HG03558 (cell line): ENCODE measurements around the gene MARK3.
A peak's percentile ranks its signal among the peaks of the same experiment; 100 is the strongest.
"Not testable (repeated sequence)": the region's sequence is repeated elsewhere in the genome, so short reads cannot be mapped to it uniquely, and the experiment has no call there.

Source experiments
- ATAC-seq: cut with Tn5 transposase; IDR thresholded peaks from one replicate; pipeline ENCODE4 v1.9.1; 2021; ENCODE audit warnings: moderate number of reproducible peaks; ENCODE audit not compliant: unreplicated experiment; ENCODE audit errors: extremely low read depth

MARK3 gene

DNA sequence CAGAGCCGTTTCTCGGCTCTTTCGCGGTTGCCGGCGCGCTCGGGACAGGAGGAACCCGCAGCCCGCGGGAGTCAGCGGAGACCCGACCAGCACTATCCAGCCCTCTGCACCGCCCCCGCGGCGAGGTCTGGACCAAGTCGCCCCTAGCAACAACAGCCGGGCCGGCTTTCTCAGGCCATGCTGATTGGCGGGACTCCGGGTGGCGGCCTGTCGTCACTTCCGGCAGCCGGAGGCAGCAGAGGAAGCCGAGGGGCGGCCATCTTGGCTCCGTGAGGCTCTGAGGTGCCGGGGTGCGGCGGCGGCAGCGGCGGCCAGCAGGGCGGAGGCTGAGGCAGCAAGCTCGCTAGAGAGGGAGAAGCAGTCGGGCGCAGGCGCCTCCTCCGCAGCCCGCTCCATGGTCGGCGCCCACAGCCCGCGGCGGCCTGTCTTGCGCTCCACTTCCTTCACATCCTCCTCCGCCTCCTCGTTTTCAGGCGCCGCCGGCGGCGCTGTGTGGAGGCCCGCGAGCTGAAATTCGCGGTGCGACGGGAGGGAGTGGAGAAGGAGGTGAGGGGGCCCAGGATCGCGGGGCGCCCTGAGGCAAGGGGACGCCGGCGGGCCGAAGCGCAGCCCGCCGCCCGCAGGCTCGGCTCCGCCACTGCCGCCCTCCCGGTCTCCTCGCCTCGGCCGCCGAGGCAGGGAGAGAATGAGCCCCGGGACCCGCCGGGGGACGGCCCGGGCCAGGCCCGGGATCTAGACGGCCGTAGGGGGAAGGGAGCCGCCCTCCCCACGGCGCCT, at the start of gene MARK3:
TSS of gene MARK3 (plus strand) at position 264 of the 777 bp plus-strand sequence. CDS start 615 bp downstream, outside the sequence.
- peak; percentile 89 for ATAC-seq

DNA sequence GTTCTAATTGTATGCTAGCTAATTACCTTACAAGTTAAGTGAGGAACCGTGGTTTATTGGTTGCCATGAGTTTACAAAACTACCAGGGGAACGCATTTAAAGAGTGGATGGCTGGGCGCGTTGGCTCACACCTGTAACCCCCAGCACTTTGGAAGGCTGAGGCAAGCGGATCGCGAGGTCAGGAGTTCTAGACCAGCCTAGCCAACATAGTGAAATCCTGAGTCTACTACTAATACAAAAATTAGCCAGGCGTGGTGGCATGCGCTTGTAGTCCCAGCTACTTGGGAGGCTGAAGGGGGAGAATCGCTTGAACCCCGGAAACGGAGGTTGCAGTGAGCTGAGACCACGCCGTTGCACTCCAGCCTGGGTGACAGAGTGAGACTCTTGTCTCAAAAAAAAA, 49.0 kb upstream of the MARK3 start:
- ATAC-seq: no peak

DNA sequence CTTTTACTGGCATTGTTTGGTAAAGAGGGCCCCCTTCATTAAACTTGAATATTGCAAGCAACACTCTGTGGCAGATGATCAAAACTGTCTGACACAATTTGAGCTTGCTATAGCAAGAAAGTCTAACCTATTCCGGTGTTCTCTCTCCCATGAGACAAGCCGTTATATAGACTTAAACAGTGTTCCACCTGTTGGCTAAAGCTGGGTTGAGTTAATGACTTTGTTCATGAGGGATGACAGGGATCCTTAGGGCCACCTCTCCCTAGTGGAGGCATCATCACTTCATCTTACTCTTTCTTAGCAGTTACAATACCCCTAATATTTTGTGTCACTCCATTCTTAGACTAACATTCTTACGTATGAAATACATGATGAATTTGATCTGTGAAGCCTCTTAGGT, 47.4 kb upstream of the MARK3 start:
- no peak for ATAC-seq

DNA sequence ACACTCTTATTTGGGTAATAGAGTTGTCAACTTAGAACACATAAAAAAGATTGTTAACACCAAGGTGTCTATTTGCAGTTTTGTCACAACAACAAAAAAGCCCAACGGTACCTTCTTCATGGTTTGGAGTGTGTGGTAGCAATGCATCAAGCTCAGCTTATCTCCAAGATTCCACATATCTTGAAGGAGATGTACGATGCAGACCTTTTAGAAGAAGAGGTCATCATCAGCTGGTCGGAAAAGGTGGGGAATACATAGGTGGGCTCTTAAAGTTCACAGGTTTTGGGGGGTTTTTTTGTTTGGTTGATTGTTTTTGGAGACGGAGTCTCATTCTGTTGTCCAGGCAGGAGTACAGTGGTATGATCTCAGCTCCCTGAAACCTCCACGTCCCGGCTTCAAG, 45.7 kb upstream of the MARK3 start:
- ATAC-seq: no peak

DNA sequence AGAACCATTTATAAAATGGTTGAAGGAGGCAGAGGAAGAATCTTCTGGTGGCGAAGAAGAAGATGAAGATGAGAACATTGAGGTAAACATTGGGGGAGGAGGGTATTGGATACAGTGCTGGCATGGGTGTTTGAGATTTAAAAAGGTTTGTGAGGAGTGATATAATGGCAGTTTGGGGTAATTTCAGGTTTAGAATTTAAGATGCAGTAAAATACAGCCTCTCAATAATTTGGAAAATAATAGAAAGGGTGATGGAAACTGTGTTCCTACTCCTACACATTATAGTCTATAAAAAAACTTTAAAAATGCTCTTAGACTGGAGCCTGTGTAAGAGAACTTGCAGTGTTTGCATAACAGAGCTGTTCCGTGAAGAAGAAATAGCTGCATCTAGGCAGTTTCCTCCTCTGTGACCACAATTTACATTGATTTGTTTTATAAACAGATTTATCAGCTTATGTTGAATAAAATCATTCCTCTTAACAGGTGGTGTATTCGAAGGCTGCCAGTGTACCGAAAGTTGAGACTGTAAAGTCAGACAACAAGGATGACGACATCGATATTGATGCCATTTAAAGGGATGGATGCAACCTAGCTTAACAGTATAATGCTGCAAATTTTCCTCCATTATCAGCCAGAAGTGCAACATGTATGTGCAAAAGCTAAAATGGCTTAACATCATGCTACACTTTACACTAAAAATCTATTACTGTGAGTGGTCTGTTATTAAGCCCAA, 44.6 kb upstream of the MARK3 start:
- ATAC-seq: no peak

DNA sequence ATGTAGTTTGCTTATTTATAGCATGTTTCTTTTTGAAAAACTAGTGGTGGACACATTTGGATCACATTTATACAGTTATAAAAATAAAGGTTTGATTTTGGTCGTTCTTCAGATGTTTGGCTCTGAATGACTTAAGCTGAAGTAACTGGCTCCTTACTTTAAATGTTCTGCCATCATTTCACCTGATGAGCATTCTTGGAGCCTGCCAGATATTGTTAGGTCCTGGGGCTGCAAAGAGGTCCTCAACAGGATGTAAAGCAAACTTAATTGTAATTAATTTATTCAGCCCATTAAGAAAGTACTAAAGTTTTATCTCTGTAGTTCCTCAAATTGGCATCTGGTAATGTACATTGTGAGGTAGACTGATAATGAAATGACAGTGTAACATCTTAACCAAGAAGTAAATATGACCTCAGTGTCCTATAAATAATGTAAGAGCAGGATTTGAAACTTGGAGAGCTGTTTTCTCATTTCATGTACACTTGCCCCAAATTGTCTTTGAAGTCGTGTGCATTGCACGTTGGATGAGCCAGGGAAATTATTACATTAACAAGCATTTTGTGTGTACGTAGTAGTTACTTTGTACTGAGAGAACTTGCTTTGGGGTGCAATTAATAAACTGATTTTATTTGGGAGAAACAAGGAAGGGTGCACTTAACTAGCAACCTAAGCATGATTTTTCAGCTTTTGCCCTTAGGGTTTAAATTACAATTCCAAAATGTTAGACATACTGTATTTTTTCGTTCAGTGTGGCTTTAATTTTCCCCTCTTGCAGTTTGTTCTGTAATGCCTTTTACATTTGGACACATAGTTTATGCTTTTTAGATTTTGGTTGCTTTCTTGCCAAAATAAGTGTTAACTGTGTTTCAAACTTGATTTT, 43.7 kb upstream of the MARK3 start:
- ATAC-seq: no peak

DNA sequence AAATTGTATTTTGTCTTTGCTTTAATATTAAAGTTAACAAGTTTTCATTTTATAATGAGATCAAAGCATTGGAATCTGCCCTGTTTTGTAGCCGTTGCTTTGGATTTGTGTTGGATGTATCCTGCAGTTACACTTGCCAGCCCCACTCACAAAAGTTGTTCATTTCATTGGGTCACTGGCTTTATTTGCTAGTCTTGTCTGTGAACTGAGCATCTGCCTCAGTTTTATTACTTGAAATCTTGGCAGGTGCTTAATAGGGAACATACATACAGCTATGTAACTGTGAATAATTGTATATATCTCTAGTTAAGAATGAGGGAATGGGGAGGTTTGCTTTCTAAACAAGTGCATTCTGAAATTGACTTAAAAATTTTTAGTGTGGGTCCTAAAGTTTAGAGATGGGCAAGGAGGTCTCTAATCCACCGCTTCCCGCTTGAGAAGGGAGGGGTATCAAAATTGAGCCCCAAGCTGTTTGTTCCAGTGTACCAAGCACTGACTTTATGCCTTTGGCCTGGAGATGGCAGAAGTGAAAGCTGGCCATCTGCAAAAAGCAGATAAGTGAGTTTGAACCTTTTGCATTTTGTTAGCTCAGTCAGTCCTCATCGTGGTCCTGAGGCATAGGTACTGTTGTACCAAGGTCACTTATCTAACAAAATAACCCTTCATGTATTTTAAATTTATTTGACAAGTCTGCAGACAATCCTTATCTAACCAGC, 41.9 kb upstream of the MARK3 start:
- ATAC-seq: no peak

DNA sequence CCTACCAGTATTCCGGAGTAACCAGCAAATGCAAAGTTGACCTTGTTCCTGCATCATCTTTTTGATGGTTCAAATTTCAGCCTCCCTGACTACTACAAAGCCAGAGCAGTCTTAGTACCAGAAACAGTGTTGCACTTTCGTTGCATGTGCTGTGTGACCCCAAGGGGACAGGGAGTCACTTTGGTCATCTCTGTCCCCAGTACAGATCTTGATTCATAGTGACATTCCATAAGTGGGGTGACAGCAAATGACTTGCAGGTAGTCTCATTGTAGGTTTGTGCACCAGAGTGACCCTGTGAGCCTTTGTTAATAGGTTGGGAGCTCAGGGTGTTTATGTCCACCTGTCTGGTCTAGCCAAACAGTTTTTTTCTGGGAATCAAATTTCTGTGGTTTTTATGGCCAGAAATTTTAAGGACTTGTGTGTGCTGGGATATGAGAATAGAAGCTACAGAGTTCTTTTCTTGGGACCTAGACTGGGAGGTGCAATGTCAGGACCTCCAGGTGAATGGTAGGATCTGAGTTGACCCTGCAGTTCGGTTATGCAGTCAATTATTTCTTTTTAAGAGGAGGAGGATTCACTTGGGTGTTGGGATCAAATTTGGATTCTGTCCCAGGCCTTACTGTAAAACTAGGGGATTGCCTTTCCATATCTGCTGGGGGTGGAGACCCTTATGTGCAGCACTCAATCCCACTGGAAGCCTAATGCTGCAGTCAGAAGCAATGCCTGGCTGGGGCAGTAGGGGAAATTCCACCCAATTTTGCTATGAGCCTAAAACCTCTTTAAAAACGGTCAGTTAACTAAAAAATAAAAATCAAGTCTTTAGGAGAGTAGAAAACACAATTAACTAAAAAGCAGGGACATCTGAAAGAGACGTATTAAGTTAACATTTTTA, 41.1 kb upstream of the MARK3 start:
- ATAC-seq: no peak

DNA sequence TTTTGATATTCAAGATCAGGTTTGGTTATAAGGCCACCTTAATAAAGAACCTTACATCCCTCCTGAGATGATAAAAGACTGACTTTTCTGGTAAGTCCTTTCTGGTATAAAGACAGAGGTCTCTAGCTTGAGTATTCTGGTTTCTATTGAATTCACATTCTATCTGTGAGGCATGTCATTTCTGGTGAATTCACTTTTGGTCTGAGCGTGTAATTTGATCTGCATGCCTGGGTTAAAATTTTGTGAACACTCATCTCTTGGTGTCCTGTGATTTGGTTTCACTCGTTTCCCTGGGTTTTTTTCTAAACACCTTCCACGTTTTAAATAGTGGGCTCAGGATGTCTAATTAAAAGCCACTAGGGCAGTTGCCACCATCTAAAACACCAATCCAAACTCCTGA, 38.9 kb upstream of the MARK3 start:
- no peak for ATAC-seq

DNA sequence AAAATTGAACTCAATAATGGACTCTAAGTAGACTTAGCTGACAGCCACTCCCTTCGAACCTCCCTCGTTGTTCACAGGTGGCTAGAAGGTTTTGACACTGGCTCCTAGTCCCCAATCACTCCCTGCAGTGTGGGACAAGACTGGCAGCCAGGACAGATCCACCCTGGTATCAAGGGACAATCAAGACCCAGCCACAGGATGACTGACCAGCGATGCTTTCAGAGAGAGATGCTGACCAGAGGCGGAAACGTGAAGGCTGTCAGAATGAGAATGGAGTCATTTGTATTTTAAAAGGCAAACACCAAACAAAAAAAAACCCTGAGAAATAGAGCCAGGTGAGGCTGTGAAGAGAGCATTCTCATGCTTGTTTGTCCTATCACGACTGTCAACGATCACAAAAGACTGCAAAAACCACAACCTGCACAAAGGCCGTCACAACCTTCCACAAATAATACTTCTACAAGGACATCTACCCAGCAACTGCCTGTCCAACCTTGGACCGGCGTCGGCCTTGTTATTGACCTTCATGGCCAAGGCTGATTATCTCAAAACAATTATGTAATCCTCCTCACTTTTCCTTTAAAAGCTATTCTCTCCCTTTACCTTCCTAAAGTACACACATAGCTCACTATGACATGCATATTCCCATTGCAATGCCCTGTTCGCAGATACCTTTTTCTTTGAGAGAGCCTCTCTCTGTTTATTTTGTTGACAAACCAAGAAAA, 38.0 kb upstream of the MARK3 start:
- ATAC-seq: no peak

DNA sequence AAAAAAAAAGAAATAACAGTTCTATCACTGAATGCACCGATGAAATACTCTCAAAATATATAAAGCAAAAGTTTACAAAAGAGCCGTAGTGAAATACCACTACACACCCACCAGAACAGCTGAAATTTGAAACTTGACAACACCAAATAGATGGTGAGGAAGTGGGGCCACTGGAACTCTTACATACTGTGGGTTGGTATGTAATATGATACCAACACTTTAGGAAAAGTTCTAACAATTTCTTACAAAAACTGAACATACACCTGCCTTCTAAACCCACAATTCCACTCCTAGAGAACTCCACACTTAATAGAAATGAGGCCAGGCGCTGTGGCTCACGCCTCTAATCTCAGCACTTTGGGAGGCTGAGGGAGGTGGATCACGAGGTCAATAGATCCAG, 37.1 kb upstream of the MARK3 start:
- no peak for ATAC-seq

DNA sequence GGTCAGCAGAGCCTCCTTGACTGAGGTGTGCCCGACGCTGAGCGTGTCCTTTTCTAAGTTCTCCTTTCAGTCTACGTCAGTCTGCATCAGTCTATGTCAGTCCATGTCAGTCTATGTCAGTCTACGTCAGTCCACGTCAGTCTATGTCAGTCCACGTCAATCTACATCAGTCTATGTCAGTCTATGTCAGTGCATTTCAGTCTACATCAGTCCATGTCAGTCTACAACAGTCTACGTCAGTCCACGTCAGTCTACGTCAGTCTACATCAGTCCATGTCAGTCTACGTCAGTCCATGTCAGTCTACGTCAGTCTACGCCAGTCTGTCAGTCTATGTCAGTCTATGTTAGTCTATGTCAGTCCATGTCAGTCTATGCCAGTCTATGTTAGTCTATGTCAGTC, 35.2 kb upstream of the MARK3 start:
- no peak for ATAC-seq

DNA sequence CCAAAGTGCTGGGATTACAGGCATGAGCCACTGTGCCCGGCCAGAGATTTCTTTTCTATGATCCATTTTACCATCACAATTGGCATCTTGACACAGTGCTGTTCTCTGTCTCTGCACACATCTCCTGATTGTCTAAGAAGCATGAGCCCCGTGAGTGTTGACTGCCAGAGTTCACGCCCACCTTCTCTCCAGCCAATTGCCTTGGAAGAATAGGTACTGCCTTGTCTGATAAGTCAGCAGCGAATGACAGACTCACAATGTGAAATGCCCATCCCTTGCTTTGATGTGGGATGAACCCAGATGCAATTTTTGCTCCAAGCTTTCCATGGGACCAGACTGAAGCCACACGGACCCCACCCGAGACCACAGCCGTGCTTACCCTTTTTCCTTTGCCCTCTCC, 31.9 kb upstream of the MARK3 start:
- ATAC-seq: no peak

DNA sequence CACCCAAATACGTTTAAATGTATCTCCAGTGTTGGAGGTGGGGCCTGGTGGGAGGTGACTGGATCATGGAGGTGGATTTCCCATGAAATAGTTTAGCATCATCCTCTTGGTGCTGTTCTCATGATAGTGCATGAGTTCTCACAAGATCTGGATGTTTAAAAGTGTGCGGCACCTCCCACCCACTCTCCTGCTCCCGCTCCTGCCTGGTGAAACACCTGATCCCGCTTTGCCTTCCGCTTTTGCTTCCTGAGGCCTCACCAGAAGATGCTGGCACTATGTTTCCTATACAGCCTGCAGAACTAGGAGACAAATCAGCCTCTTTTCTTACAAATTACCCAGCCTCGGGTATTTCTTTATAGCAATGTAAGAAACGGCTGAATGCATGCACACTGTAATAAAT, 31.1 kb upstream of the MARK3 start:
- ATAC-seq: no peak

DNA sequence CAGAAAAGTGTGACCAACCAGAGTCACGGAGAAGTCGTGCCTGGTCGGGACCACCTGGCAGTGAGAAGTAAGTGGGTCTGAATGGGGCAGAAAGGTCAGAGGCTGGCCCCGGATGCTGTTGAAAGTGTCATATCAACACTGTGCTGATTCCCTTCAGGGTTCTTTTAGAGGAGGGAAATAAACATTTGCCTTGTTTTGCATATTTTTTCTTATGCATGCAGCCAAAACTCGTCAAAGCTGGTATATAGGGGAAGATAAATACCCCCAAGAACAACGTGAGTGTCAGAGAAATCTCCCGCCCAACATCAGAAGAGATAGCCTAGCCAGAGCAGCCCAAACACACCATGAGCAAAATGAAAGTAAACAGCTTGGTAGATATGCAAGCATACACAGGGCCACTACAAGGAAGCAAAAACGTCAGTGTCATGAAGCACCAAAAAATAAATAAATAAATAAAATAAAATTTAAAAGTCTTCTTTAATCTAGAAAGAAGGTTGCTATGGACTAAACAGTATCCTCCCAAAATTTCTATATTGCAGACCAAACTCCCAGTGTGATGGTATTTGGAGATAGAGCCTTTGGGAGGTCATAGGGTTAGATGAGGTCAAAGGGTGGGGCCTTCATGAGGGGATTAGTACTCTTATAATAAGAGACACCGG, 29.1 kb upstream of the MARK3 start:
- ATAC-seq: no peak

DNA sequence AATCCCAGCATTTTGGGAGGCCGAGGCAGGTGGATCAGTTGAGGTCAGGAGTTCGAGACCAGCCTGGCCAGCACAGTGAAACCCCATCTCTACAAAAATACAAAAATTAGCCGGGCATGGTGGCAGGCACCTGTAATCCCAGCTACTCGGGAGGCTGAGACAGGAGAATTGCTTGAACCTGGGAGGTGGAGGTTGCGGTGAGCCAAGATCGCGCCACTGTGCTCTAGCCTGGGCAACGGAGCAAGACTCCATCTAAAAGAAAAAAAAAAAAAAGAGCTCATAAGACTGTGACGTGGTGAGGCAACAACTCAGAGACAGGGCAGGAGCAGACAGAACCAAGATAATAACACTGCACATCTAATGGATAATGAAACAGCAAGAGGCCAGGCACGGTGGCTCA, 27.7 kb upstream of the MARK3 start:
- not testable (repeated sequence) for ATAC-seq

DNA sequence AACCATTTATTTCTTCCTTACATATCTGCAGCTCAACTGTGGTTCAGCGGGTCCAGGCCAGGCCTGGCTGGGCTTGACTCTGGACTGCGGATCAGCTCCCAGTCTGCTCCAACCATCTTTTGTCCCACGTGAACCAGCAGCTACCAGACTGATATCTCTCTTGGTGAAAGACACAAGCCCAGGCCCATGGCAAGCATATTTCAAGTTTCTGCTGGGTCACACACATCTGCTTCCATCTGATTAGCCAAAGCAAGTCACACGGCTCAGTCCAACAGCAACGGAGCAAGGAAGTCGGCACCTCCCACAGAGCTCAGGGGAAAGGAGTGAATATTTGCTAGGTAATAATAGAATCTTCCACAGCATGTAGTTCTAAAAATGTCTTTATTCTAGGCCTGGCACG, 24.7 kb upstream of the MARK3 start:
- no peak for ATAC-seq

DNA sequence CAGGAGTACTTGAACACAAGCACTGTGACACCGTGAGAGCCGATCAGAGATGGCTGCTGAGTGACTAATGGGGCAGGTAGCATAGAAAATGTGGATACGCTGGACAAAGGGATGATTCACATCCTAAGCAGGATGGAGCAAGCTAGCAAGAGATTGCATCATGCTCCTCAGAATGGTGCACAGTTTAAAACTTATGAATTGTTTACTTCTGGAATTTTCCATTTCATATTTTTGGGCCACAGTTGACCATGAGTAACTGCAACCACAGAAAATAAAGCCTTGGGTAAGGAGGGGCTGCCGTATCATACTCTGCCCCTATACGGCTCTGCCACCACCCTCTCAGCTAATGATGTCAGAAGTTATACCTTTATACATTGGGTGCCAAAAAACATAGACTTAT, 23.3 kb upstream of the MARK3 start:
- no peak for ATAC-seq
